Measurements from ENCODE around the gene PICALM. TPM values are rescaled to one million over a fixed set of nuclear protein-coding genes. Genes with fewer than 3 reads are reported as not detected.

Gene PICALM
- total RNA-seq, 2 donors from 2014 or later = 166 to 286 TPM

DNA sequence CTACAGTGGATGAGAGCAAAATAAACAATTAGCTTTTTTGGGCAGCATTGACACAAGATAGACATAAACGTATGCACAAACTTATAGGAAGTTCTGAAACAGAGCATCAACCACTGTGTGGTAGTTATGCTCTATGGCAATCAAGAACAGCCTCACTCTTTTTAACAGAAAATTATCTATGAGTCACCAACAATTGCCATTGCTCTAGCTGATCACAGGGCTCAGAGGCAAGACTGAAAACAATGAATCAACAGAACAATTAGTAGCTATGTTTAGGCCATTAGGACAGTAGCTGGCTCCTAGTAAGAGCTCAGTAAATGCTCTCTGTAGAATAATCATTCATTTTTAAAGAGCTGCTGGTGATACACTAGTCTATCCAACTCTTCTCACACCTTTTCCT, 34.9 kb upstream of the PICALM start:
- no peak overlapping the region for H3K27ac ChIP-seq
- DNase-seq (ENCODE audit: low spot score) = no peak
- no peaks in the 10 kb centered on the region for H3K9me3 ChIP-seq
- no peaks in the 10 kb centered on the region for H3K36me3 ChIP-seq
- no peaks in the 10 kb centered on the region for H3K27me3 ChIP-seq
- H3K4me1 ChIP-seq = no peaks in the 10 kb centered on the region
- TF ChIP-seq CTCF (IDR thresholded peaks at IDR 0.05) = no peak
- H3K4me3 ChIP-seq = no peak overlapping the region

GRCh38 chr11:86101941-86102407, 33.1 kb upstream of the PICALM start:
- Histone ChIP-seq H3K27ac (no peak overlapping the region), H3K36me3 (no peaks in the 10 kb centered on the region), H3K4me3 (no peak overlapping the region), H3K27me3 (no peaks in the 10 kb centered on the region), H3K4me1 (no peaks in the 10 kb centered on the region), H3K9me3 (no peaks in the 10 kb centered on the region)
- DNase-seq (ENCODE audit: low spot score) = no peak
- no peak for TF ChIP-seq CTCF (IDR thresholded peaks at IDR 0.05)

- Histone ChIP-seq H3K4me1 (no peaks in the 10 kb centered on the region), H3K27ac (no peak overlapping the region), H3K27me3 (no peaks in the 10 kb centered on the region), H3K36me3 (no peaks in the 10 kb centered on the region), H3K9me3 (no peaks in the 10 kb centered on the region), H3K4me3 (no peak overlapping the region)
- no peak for TF ChIP-seq CTCF (IDR thresholded peaks at IDR 0.05)
- DNase-seq (ENCODE audit: low spot score) = no peak
Observed at GRCh38 chr11:86101493-86101892, 32.6 kb upstream of the PICALM start.

DNA sequence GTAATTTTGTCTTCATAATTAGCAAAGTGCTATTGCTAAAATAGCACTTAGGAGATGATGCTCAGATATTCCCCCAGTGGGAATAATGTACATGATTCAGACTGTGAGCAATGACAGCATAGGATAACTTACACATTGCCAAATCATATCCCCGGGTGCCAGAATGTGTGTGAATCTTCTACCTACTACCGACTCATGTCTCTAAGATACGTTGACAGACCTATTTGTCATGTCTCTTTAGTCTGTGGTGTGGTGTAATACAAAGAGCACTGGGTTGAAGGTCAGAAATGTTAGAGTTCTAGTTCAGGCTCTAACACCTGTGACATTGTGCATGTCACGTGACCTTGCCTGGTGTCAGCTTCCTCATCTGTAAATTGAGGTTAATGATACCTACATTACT, 31.0 kb upstream of the PICALM start:
- Histone ChIP-seq H3K27ac (no peak overlapping the region), H3K4me1 (no peaks in the 10 kb centered on the region), H3K4me3 (no peak overlapping the region), H3K27me3 (no peaks in the 10 kb centered on the region), H3K9me3 (no peaks in the 10 kb centered on the region), H3K36me3 (no peaks in the 10 kb centered on the region)
- DNase-seq (ENCODE audit: low spot score) = no peak
- no peak for TF ChIP-seq CTCF (IDR thresholded peaks at IDR 0.05)

GRCh38 chr11:86097980-86098379, 29.1 kb upstream of the PICALM start:
- no peak for TF ChIP-seq CTCF (IDR thresholded peaks at IDR 0.05)
- no peak overlapping the region for H3K27ac ChIP-seq
- DNase-seq (ENCODE audit: low spot score) = no peak
- H3K36me3 ChIP-seq = no peaks in the 10 kb centered on the region
- H3K4me3 ChIP-seq = no peak overlapping the region
- H3K27me3 ChIP-seq = no peaks in the 10 kb centered on the region
- no peaks in the 10 kb centered on the region for H3K9me3 ChIP-seq
- no peaks in the 10 kb centered on the region for H3K4me1 ChIP-seq

DNA sequence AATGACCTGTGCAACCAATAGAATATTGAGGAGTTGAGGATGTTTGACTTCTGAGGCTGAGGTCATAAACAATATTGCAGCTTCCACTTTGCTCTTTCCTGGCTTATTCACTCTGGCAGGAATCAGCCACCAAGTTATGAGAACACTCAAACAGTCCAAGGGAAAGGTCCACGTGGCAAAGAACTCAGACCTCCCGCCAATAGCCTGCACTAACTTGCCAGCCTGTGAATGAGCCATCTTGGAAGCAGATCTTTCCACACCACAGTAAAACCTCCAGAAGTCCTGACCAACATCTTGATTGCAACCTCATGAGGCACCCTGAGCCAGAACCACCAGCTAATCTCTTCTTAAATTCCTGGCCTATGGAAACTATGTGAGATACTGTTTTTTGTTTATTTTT, 22.7 kb upstream of the PICALM start:
- no peak for DNase-seq (ENCODE audit: low spot score)
- no peaks in the 10 kb centered on the region for H3K36me3 ChIP-seq
- TF ChIP-seq CTCF (IDR thresholded peaks at IDR 0.05) = no peak
- no peaks in the 10 kb centered on the region for H3K9me3 ChIP-seq
- peaks cover 0 to 9% of the 10 kb centered on the region in 2 donors for H3K4me1 ChIP-seq
- no peak overlapping the region for H3K27ac ChIP-seq
- H3K27me3 ChIP-seq = no peaks in the 10 kb centered on the region
- H3K4me3 ChIP-seq = no peak overlapping the region

Measured in right atrium auricular region (tissue), 2 donors.